H1 (cell line): ENCODE data around the gene DAB2IP. TPM values are rescaled to one million over a fixed set of nuclear protein-coding genes. Genes with fewer than 3 reads are reported as not detected.
A peak's percentile ranks its signal among the peaks of the same experiment; 100 is the strongest.

Experiments used
- CTCF ChIA-PET: fragments of 300-600 bp; sonication (Branson Sonifier 250); formaldehyde crosslinking; loops from one replicate; lab custom pipeline; 2021; ENCODE audit not compliant: partially characterized antibody; lab: Charles Lee
- POLR2A ChIA-PET: fragments of 300-600 bp; sonication (Branson Sonifier 250); formaldehyde crosslinking; loops from one replicate; lab custom pipeline; 2021; ENCODE audit warnings: inconsistent platforms; ENCODE audit not compliant: partially characterized antibody; lab: Charles Lee
- DNase-seq, 2 experiments: peaks; one replicate each; pipeline versions ENCODE4 v3.0.0 to v3.0.0-alpha.2; 2010 to 2022; ENCODE audit warnings: low spot score in 2 of 2, low read depth in 1 of 2, mixed read lengths in 1 of 2
- FAIRE-seq: peaks from 2 replicates; lab custom pipeline; 2011; peaks lifted over from hg19 to GRCh38; lab: Jason Lieb, UNC
- H2AFZ ChIP-seq: 2 replicates; pipeline ENCODE4 v1.8.1; 2012; ENCODE audit warnings: low read length, inconsistent platforms
- H2AK5ac ChIP-seq: 2 replicates; pipeline ENCODE4 v1.6.1; 2013; ENCODE audit warnings: low read depth, low read length
- H2BK120ac ChIP-seq: replicated peaks from 2 replicates; pipeline ENCODE3; 2013; ENCODE audit warnings: low read depth, low read length, inconsistent platforms
- H2BK12ac ChIP-seq: 2 replicates; pipeline ENCODE4 v1.6.1; 2013; ENCODE audit warnings: low read depth, low read length
- H2BK15ac ChIP-seq: 2 replicates; pipeline ENCODE4 v1.6.1; 2013; ENCODE audit warnings: low read length
- H2BK20ac ChIP-seq: 2 replicates; pipeline ENCODE4 v1.6.1; 2013; ENCODE audit warnings: low read length
- H2BK5ac ChIP-seq: 2 replicates; pipeline ENCODE4 v1.6.1; 2013; ENCODE audit warnings: low read depth, low read length
- H3K14ac ChIP-seq: 2 replicates; pipeline ENCODE4 v1.6.1; 2013; ENCODE audit warnings: inconsistent platforms; ENCODE audit not compliant: insufficient read length
- H3K18ac ChIP-seq: 2 replicates; pipeline ENCODE4 v1.6.1; 2013; ENCODE audit warnings: low read length; ENCODE audit errors: extremely low read depth
- H3K23ac ChIP-seq: 2 replicates; pipeline ENCODE4 v1.6.1; 2013; ENCODE audit warnings: inconsistent platforms; ENCODE audit not compliant: insufficient read length
- H3K23me2 ChIP-seq: 2 replicates; pipeline ENCODE4 v1.6.1; 2013; ENCODE audit warnings: low read depth, low read length
- H3K27ac ChIP-seq: 2 replicates; pipeline ENCODE4 v1.6.1; 2011; ENCODE audit warnings: low read depth, low read length, inconsistent platforms
- H3K27me3 ChIP-seq, 4 experiments: replicated peaks in 1 of 4; 1 replicate in 1 of 4; 2 replicates in 3 of 4; pipeline versions ENCODE4 v1.6.1 to v1.8.1; 2011 to 2013; ENCODE audit warnings: low read length in 3 of 4, mild to moderate bottlenecking in 3 of 4, inconsistent platforms in 2 of 4, mixed read lengths in 2 of 4, moderate library complexity in 1 of 4; ENCODE audit not compliant: control insufficient read depth in 3 of 4, insufficient read depth in 3 of 4; ENCODE audit errors: extremely low read depth in 1 of 4
- H3K36me3 ChIP-seq, 4 experiments: 2 replicates each; pipeline versions ENCODE4 v1.6.1 to v1.8.1; 2011 to 2013; ENCODE audit warnings: mild to moderate bottlenecking in 4 of 4, low read length in 3 of 4, moderate library complexity in 2 of 4, control low read depth in 1 of 4, inconsistent platforms in 1 of 4; ENCODE audit not compliant: insufficient read depth in 4 of 4, control insufficient read depth in 2 of 4
- H3K4ac ChIP-seq: replicated peaks from 2 replicates; pipeline ENCODE3; 2013; ENCODE audit warnings: low read length, low read depth, mixed read lengths, inconsistent platforms; ENCODE audit not compliant: insufficient read length
- H3K4me1 ChIP-seq, 4 experiments: replicated peaks in 1 of 4; 1 replicate in 1 of 4; 2 replicates in 3 of 4; pipeline versions ENCODE4 v1.6.1 to v1.8.1; 2011 to 2013; ENCODE audit warnings: low read length in 3 of 4, inconsistent platforms in 2 of 4, mixed read lengths in 1 of 4; ENCODE audit not compliant: insufficient read depth in 4 of 4, control insufficient read depth in 3 of 4
- H3K4me2 ChIP-seq, 2 experiments: 2 replicates each; pipeline versions ENCODE4 v1.6.1 to v1.8.1; 2011 to 2013; ENCODE audit warnings: low read depth in 2 of 2, low read length in 2 of 2, control low read depth in 1 of 2, inconsistent platforms in 1 of 2, mild to moderate bottlenecking in 1 of 2; ENCODE audit not compliant: insufficient read depth in 1 of 2
- H3K4me3 ChIP-seq, 4 experiments: fragments of 200-600, 300-600 bp in 1 of 4; sonication (generic), shearing (Covaris generic), sonication (Bioruptor Twin) in 1 of 4; 2 replicates each; pipeline versions ENCODE4 v1.5.1 to v1.8.1; 2011 to 2016; ENCODE audit warnings: low read length in 4 of 4, low read depth in 3 of 4, control low read depth in 2 of 4, inconsistent platforms in 2 of 4, mild to moderate bottlenecking in 2 of 4, mixed read lengths in 1 of 4, moderate library complexity in 1 of 4; ENCODE audit not compliant: insufficient read depth in 2 of 4; ENCODE audit errors: extremely low read depth in 1 of 4
- H3K56ac ChIP-seq: replicated peaks from 2 replicates; pipeline ENCODE3; 2013; ENCODE audit warnings: low read depth, mild to moderate bottlenecking, mixed read lengths, low read length, inconsistent platforms; ENCODE audit not compliant: insufficient read length
- H3K79me1 ChIP-seq: 2 replicates; pipeline ENCODE4 v1.6.1; 2013; ENCODE audit warnings: low read depth, low read length, control low read depth
- H3K79me2 ChIP-seq, 2 experiments: 2 replicates each; pipeline versions ENCODE4 v1.6.1 to v1.8.1; 2012 to 2013; ENCODE audit warnings: low read length in 2 of 2, mild to moderate bottlenecking in 2 of 2, inconsistent platforms in 1 of 2; ENCODE audit not compliant: insufficient read depth in 2 of 2, control insufficient read depth in 1 of 2
- H3K9ac ChIP-seq, 4 experiments: replicated peaks in 1 of 4; 1 replicate in 1 of 4; 2 replicates in 3 of 4; pipeline versions ENCODE4 v1.6.1 to v1.8.1; 2011 to 2013; ENCODE audit warnings: low read depth in 3 of 4, low read length in 3 of 4, control low read depth in 2 of 4, mild to moderate bottlenecking in 2 of 4, moderate library complexity in 2 of 4, inconsistent platforms in 1 of 4; ENCODE audit errors: extremely low read depth in 1 of 4
- H3K9me3 ChIP-seq, 2 experiments: 2 replicates each; pipeline versions ENCODE4 v1.6.1 to v1.8.1; 2012 to 2013; ENCODE audit warnings: mild to moderate bottlenecking in 2 of 2, moderate library complexity in 2 of 2, control low read depth in 1 of 2, inconsistent platforms in 1 of 2, low read depth in 1 of 2, low read length in 1 of 2, mixed read lengths in 1 of 2; ENCODE audit not compliant: insufficient read depth in 2 of 2
- H4K20me1 ChIP-seq, 2 experiments: replicated peaks in 1 of 2; 2 replicates each; pipeline versions ENCODE3 to v1.8.1; 2011 to 2013; ENCODE audit warnings: inconsistent platforms in 2 of 2, low read length in 2 of 2, mild to moderate bottlenecking in 1 of 2; ENCODE audit not compliant: insufficient read depth in 2 of 2, control insufficient read depth in 1 of 2
- H4K5ac ChIP-seq: 2 replicates; pipeline ENCODE4 v1.6.1; 2013; ENCODE audit warnings: low read length, low read depth, mixed read lengths, inconsistent platforms; ENCODE audit not compliant: insufficient read length
- H4K8ac ChIP-seq: 2 replicates; pipeline ENCODE4 v1.8.0; 2013; ENCODE audit warnings: mild to moderate bottlenecking, moderate library complexity, low read length, inconsistent platforms; ENCODE audit not compliant: insufficient read depth; ENCODE audit errors: extremely low read depth
- H4K91ac ChIP-seq: replicated peaks from 2 replicates; pipeline ENCODE3; 2013; ENCODE audit warnings: low read length, mixed read lengths, inconsistent platforms; ENCODE audit not compliant: insufficient read length
- CREB1 ChIP-seq: IDR thresholded peaks from 2 replicates; pipeline ENCODE4 v1.6.1; 2012; ENCODE audit warnings: inconsistent platforms
- CTBP2 ChIP-seq: IDR thresholded peaks from 2 replicates; pipeline ENCODE4 v1.7.0; 2011; ENCODE audit warnings: borderline replicate concordance, mild to moderate bottlenecking, moderate library complexity, mixed read lengths, low read length; ENCODE audit not compliant: insufficient read depth, insufficient read length
- FOSL1 ChIP-seq: IDR thresholded peaks from 2 replicates; pipeline ENCODE4 v1.6.1; 2011; ENCODE audit warnings: mild to moderate bottlenecking, low read depth, low read length, moderate library complexity; ENCODE audit not compliant: insufficient read depth
- WGBS, 2 experiments: shearing (Covaris generic) in 1 of 2; methylation state at CpG; one replicate each; pipeline versions ENCODE4 v1.1.6 to v1.1.7; 2013 to 2015; ENCODE audit warnings: low lambda C conversion rate in 2 of 2, mixed read lengths in 2 of 2, inconsistent platforms in 1 of 2, low coverage in 1 of 2, missing lambda C conversion rate in 1 of 2; ENCODE audit not compliant: insufficient replicate concordance in 2 of 2, insufficient coverage in 1 of 2, insufficient read length in 1 of 2; ENCODE audit errors: extremely low coverage in 1 of 2, missing lambda C conversion rate in 1 of 2; 5-methylcytosine and 5-hydroxymethylcytosine counted together
- polyA plus RNA-seq, 7 experiments: library from polyadenylated mRNA; depleted of rRNA in 3 of 7; stranded (reverse) in 5 of 7; unstranded in 2 of 7; fragments of >200 nt in 5 of 7; fragments of 200-250 nt in 2 of 7; gene quantifications; 1 replicate in 5 of 7; 2 replicates in 1 of 7; 4 replicates in 1 of 7; pipeline versions ENCODE4 v1.2.1 to v1.2.3, GENCODE V29; 2011 to 2013; ENCODE audit warnings: missing spikeins in 2 of 7, mixed read lengths in 2 of 7
- total RNA-seq: library from RNA; stranded (reverse); fragmentation: NEBNext Ultra II Directional; extraction: Animal tissue kit (Norgen Biotek cat#: 25700); gene quantifications from 2 replicates; pipeline ENCODE4 v1.2.1, GENCODE V29; 2021
- TF ChIP-seq, protein P1 (sequence below): IDR thresholded peaks from 2 replicates; pipeline ENCODE4 v1.6.1; 2011; ENCODE audit warnings: low read depth, mild to moderate bottlenecking, low read length; ENCODE audit not compliant: insufficient read depth

Gene DAB2IP
- total and polyA plus RNA-seq, 2 of the 8 experiments (the other 6 are each of a cell fraction or from before 2014, with no cell fraction given) = 19.7 to 39.5 TPM

DNA sequence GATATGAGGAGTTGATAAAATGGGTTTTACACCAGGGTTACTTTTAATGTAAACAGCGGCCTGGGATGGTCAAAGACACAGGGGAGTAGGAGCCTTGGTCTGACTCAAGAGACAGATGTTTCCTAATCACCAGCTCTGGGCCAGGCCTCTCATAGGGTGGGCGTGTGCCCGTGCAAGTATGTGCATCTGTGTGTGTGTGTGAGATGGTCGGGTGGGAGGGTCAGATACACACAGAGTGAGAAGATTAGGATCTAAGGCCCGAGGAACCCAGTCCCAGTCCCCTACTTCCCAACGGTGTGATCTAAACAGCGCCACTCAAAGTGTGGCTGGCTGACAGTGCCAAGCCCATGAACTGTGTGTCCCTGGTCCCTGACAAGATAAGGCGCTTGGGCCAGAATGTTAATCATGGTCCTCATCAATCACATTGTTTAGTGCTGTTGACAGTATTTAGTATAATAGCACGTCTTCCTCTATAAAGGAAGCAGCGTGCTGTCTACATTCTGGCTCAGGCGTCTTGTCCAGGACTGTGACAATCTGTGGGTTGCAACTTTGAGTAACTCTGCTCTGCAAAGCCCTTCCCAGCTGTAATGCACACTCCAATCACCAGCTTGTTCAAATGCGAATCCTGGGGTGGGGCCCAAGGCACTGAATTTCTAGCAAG is 173.7 kb downstream of the DAB2IP start:
- no peaks in the 10 kb centered on the region for H3K27me3 ChIP-seq
- no peak overlapping the region for H3K27ac ChIP-seq
- H3K9ac ChIP-seq = no peak overlapping the region
- H2BK5ac ChIP-seq = no peak overlapping the region; the same call in 1 of the 2 replicates
- no peak overlapping the region for H3K4me2 ChIP-seq
- H3K9me3 ChIP-seq = no peaks in the 10 kb centered on the region
- no peak overlapping the region for H4K8ac ChIP-seq
- H3K23ac ChIP-seq = no peak overlapping the region
- no peak overlapping the region for H4K5ac ChIP-seq
- no peak overlapping the region for H3K14ac ChIP-seq
- no peaks in the 10 kb centered on the region for H3K23me2 ChIP-seq
- no peak overlapping the region for H3K4ac ChIP-seq
- no peaks in the 10 kb centered on the region for H4K20me1 ChIP-seq
- H3K18ac ChIP-seq = no peak overlapping the region
- no peak overlapping the region for H3K4me3 ChIP-seq
- 0 out of 2 replicates have a peak overlapping the region, but pooled peaks have one; percentile 7 for H2AK5ac ChIP-seq
- H3K56ac ChIP-seq = no peak overlapping the region
- TF ChIP-seq CREB1 (no peak), FOSL1 (no peak), CTBP2 (no peak)
- TF ChIP-seq, protein P1, sequence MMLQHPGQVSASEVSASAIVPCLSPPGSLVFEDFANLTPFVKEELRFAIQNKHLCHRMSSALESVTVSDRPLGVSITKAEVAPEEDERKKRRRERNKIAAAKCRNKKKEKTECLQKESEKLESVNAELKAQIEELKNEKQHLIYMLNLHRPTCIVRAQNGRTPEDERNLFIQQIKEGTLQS = no peak
- no peak overlapping the region for H2AFZ ChIP-seq
- ChIA-PET POLR2A (no interaction called here), CTCF (interaction anchor here (0.7 to 1.6 kb wide), 8 partner anchors 9 to 141 kb away, joined by 3 to 7 read pairs (median 4); no protein-coding TSS in a partner anchor)
- no peaks in the 10 kb centered on the region for H3K79me2 ChIP-seq
- no peaks in the 10 kb centered on the region for H3K36me3 ChIP-seq
- no peaks in the 10 kb centered on the region for H3K79me1 ChIP-seq
- no peak overlapping the region for H2BK120ac ChIP-seq
- FAIRE-seq = no peak
- WGBS, 2 experiments = 79% methylated on average over 12 of the region's 12 CpGs; no CpG with 5 or more reads in 1 of the 2 experiments
- peak in 1 of 2 experiments; percentile 44 for DNase-seq
- no peak overlapping the region for H2BK20ac ChIP-seq
- H2BK12ac ChIP-seq = peak overlapping the region; percentile 76; the same call in 1 of the 2 replicates
- no peak overlapping the region for H4K91ac ChIP-seq
- H2BK15ac ChIP-seq = no peak overlapping the region; the same call in 1 of the 2 replicates
- H3K4me1 ChIP-seq = peaks cover 0 to 3% (median 0%) of the 10 kb centered on the region in 4 experiments; a peak in 3 of 7 replicates
